ENCODE measurements around the gene FBLN5.

GRCh38 chr14:91931478-91932088 is 15.9 kb downstream of the FBLN5 start:
- TF ChIP-seq RAD21 (IDR thresholded peaks at IDR 0.05; ENCODE audit: low read length) = no peak
- no peak for TF ChIP-seq CTCF (conservative IDR thresholded peaks at IDR 0.05; ENCODE audit: low read depth, low read length)
- TF ChIP-seq MXI1 (IDR thresholded peaks at IDR 0.05; ENCODE audit: borderline replicate concordance, low read depth, low read length) = no peak
- no peak for TF ChIP-seq POLR2A (IDR thresholded peaks at IDR 0.05; ENCODE audit: low read depth, low read length)
- no peak for TF ChIP-seq RFX5 (IDR thresholded peaks at IDR 0.05; ENCODE audit: low read depth, low read length)
- TF ChIP-seq MAZ (IDR thresholded peaks at IDR 0.05; ENCODE audit: borderline replicate concordance, low read depth, low read length) = no peak
- TF ChIP-seq FOS (IDR thresholded peaks at IDR 0.05; ENCODE audit: low read depth, low read length) = no peak

All from IMR-90 (cell line).